Calu3 (cell line): ENCODE data around the gene HSD17B3. TPM values are rescaled to one million over a fixed set of nuclear protein-coding genes. Genes with fewer than 3 reads are reported as not detected.

Source experiments
- Bru-seq: library from RNA; stranded (reverse); fragments of 400-500 nt; gene quantifications from one replicate; lab custom pipeline; 2021; lab: Mats Ljungman, UMichigan
- BruChase-seq, 2 experiments: library from RNA; stranded (reverse); fragments of 400-500 nt; gene quantifications; one replicate each; lab custom pipeline; 2021; lab: Mats Ljungman, UMichigan
- BruUV-seq: library from RNA; stranded (reverse); fragments of 400-500 nt; replicated peaks from 2 replicates; lab custom pipeline; 2021; lab: Mats Ljungman, UMichigan
- CTCF ChIA-PET: fragments of 300-600 bp; sonication (Branson Sonifier 250); formaldehyde crosslinking; loops from one replicate; lab custom pipeline; 2022; ENCODE audit warnings: antibody characterized with exemption; lab: Charles Lee
- DNase-seq: peaks from one replicate; pipeline ENCODE4 v3.0.0; 2022
- H3K27ac Mint-ChIP-seq: one replicate; pipeline ENCODE4 v1.8.0; 2022; ENCODE audit warnings: mixed read lengths; ENCODE audit not compliant: unreplicated experiment
- H3K27me3 Mint-ChIP-seq: one replicate; pipeline ENCODE4 v1.8.0; 2022; ENCODE audit warnings: mixed read lengths; ENCODE audit not compliant: unreplicated experiment
- H3K36me3 Mint-ChIP-seq: one replicate; pipeline ENCODE4 v1.8.0; 2022; ENCODE audit warnings: mild to moderate bottlenecking, moderate library complexity, mixed read lengths; ENCODE audit not compliant: insufficient read depth, unreplicated experiment
- H3K4me1 Mint-ChIP-seq: one replicate; pipeline ENCODE4 v1.8.0; 2022; ENCODE audit warnings: mild to moderate bottlenecking, low read depth, mixed read lengths; ENCODE audit not compliant: unreplicated experiment
- H3K4me3 Mint-ChIP-seq: one replicate; pipeline ENCODE4 v1.8.0; 2022; ENCODE audit warnings: mild to moderate bottlenecking, low read depth, moderate library complexity, mixed read lengths; ENCODE audit not compliant: unreplicated experiment
- H3K9me3 Mint-ChIP-seq: one replicate; pipeline ENCODE4 v1.8.0; 2022; ENCODE audit warnings: low read depth, mixed read lengths; ENCODE audit not compliant: unreplicated experiment
- CTCF ChIP-seq: fragments of 200-600 bp; IDR thresholded peaks from one replicate; pipeline ENCODE4 v1.8.0; 2022; ENCODE audit warnings: antibody characterized with exemption; ENCODE audit not compliant: unreplicated experiment
- intact Hi-C: fragments of 100-400 bp; cut with micrococcal nuclease; formaldehyde crosslinking; loops from one replicate; pipeline ENCODE4 v1.10.0; 2022; ENCODE audit not compliant: unreplicated experiment
- long read RNA-seq: library from polyadenylated mRNA; stranded (forward); transcript quantifications from one replicate; pipeline ENCODE4 v2.0.0, GENCODE V29; 2022
- total RNA-seq: library from RNA; stranded (reverse); gene quantifications from 2 replicates; pipeline ENCODE4 v1.2.3, GENCODE V29; 2022

HSD17B3 gene
- 1.2 and 1.5 TPM in 2 replicates for total RNA-seq
- percentile 25 among the genes with signal in this experiment for Bru-seq, nascent RNA
- percentile 44 among the genes with signal in this experiment for BruChase-seq, experiment 1, labeled RNA remaining after a 6-hour chase
- BruChase-seq, experiment 2, labeled RNA remaining after a 2-hour chase: percentile 42 among the genes with signal in this experiment
- long read RNA-seq: 0 reads

- intact Hi-C loops: no loop called here
- Mint-ChIP-seq H3K4me3 (no peak within 1 kb of the TSS), H3K27ac (no peak within 1 kb of the TSS)
Measured at GRCh38 chr9:96302021-96302420, at the start of gene HSD17B3. Gene HSD17B3 (minus strand): TSS chr9:96302176. CDS start chr9:96302104, 72 bp downstream.

GRCh38 chr9:96350866-96351265, 48.9 kb upstream of the HSD17B3 start:
- no peaks in the 10 kb centered on the region for H3K27me3 Mint-ChIP-seq
- peaks cover 4% of the 10 kb centered on the region for H3K4me1 Mint-ChIP-seq
- no TSS peak for BruUV-seq
- H3K27ac Mint-ChIP-seq: no peak overlapping the region
- CTCF ChIA-PET: no interaction called here
- peaks cover 20% of the 10 kb centered on the region for H3K36me3 Mint-ChIP-seq
- H3K4me3 Mint-ChIP-seq: no peak overlapping the region
- TF ChIP-seq CTCF: no peak
- no peaks in the 10 kb centered on the region for H3K9me3 Mint-ChIP-seq
- intact Hi-C loops: no loop called here
- DNase-seq: no peak

More at GRCh38 chr9:96302021-96302420, at the start of gene HSD17B3:
- no peak for DNase-seq
- CTCF ChIA-PET: no interaction called here
- no peak for TF ChIP-seq CTCF
- Mint-ChIP-seq H3K36me3 (no peaks in the 10 kb centered on the region), H3K4me1 (no peaks in the 10 kb centered on the region), H3K9me3 (peaks cover 6% of the 10 kb centered on the region), H3K27me3 (no peaks in the 10 kb centered on the region)
- no TSS peak for BruUV-seq

GRCh38 chr9:96348261-96348660, 46.3 kb upstream of the HSD17B3 start:
- no peak overlapping the region for H3K4me3 Mint-ChIP-seq
- CTCF ChIA-PET: no interaction called here
- peaks cover 10% of the 10 kb centered on the region for H3K4me1 Mint-ChIP-seq
- no peaks in the 10 kb centered on the region for H3K27me3 Mint-ChIP-seq
- H3K9me3 Mint-ChIP-seq: no peaks in the 10 kb centered on the region
- no peak for TF ChIP-seq CTCF
- no peak overlapping the region for H3K27ac Mint-ChIP-seq
- no peak for DNase-seq
- peaks cover 16% of the 10 kb centered on the region for H3K36me3 Mint-ChIP-seq
- no TSS peak for BruUV-seq
- intact Hi-C loops: no loop called here

- H3K4me3 Mint-ChIP-seq: no peak overlapping the region
- H3K9me3 Mint-ChIP-seq: no peaks in the 10 kb centered on the region
- H3K27ac Mint-ChIP-seq: peak overlapping the region; percentile 72
- H3K36me3 Mint-ChIP-seq: peaks cover 15% of the 10 kb centered on the region
- no peak for DNase-seq
- H3K4me1 Mint-ChIP-seq: peaks cover 10% of the 10 kb centered on the region
- no TSS peak for BruUV-seq
- TF ChIP-seq CTCF: no peak
- intact Hi-C loops: no loop called here
- no peaks in the 10 kb centered on the region for H3K27me3 Mint-ChIP-seq
- CTCF ChIA-PET: no interaction called here
Measured at GRCh38 chr9:96345551-96345950, 43.6 kb upstream of the HSD17B3 start.
